Type B pancreatic cell (in vitro differentiated cells): ENCODE measurements around the gene CS. TPM values are rescaled to one million over a fixed set of nuclear protein-coding genes. Genes with fewer than 3 reads are reported as not detected.

ENCODE experiments used
- DNase-seq: peaks from one replicate; pipeline ENCODE4 v3.0.0; 2021; ENCODE audit warnings: mixed read lengths; ENCODE audit not compliant: unreplicated experiment; ENCODE audit errors: extremely low spot score
- H3K27ac Mint-ChIP-seq: 2 replicates; pipeline ENCODE4 v1.8.0; 2021; ENCODE audit warnings: mild to moderate bottlenecking, mixed read lengths
- H3K27me3 Mint-ChIP-seq: 2 replicates; pipeline ENCODE4 v1.8.0; 2021; ENCODE audit warnings: mixed read lengths
- H3K36me3 Mint-ChIP-seq: 2 replicates; pipeline ENCODE4 v1.8.0; 2021; ENCODE audit warnings: mixed read lengths
- H3K4me1 Mint-ChIP-seq: one replicate; pipeline ENCODE4 v1.8.0; 2021; ENCODE audit warnings: mixed read lengths; ENCODE audit not compliant: unreplicated experiment
- H3K4me3 Mint-ChIP-seq: 2 replicates; pipeline ENCODE4 v1.8.0; 2021; ENCODE audit warnings: mild to moderate bottlenecking, mixed read lengths
- H3K9me3 Mint-ChIP-seq: 2 replicates; pipeline ENCODE4 v1.8.0; 2021; ENCODE audit warnings: mixed read lengths
- CTCF ChIP-seq: fragments of 200-600 bp; sonication (generic); conservative IDR thresholded peaks from 2 replicates; pipeline ENCODE4 v1.5.0; 2021; ENCODE audit warnings: antibody characterized with exemption, mild to moderate bottlenecking
- total RNA-seq: library from RNA; stranded (reverse); gene quantifications from 2 replicates; pipeline ENCODE4 v1.2.1, GENCODE V29; 2021; ENCODE audit warnings: low replicate concordance

Gene CS
- total RNA-seq, 1 donor from 2014 or later = 278 TPM

- DNase-seq = no peak
- no peaks in the 10 kb centered on the region for H3K9me3 Mint-ChIP-seq
- TF ChIP-seq CTCF = no peak
- H3K4me3 Mint-ChIP-seq = peak within 1 kb of the TSS; percentile 61
- H3K27me3 Mint-ChIP-seq = no peaks in the 10 kb centered on the region
- H3K36me3 Mint-ChIP-seq = no peaks in the 10 kb centered on the region
- H3K4me1 Mint-ChIP-seq = peaks cover 11% of the 10 kb centered on the region
- H3K27ac Mint-ChIP-seq = peak within 1 kb of the TSS; percentile 86
Observed at GRCh38 chr12:56229916-56230431, 70.2 kb downstream of the CS start, which contains the start of gene SLC39A5. TSS of gene SLC39A5 (plus strand) at chr12:56230051. CDS start at chr12:56231275, 1,224 bp downstream.

GRCh38 chr12:56229082-56229481 is 71.0 kb downstream of the CS start:
- Mint-ChIP-seq H3K27ac (no peak overlapping the region), H3K4me3 (no peak overlapping the region), H3K36me3 (no peaks in the 10 kb centered on the region), H3K9me3 (no peaks in the 10 kb centered on the region), H3K4me1 (peaks cover 16% of the 10 kb centered on the region), H3K27me3 (no peaks in the 10 kb centered on the region)
- no peak for TF ChIP-seq CTCF
- no peak for DNase-seq

GRCh38 chr12:56224954-56225353 is 75.2 kb downstream of the CS start:
- H3K4me3 Mint-ChIP-seq = peak overlapping the region; percentile 88
- H3K9me3 Mint-ChIP-seq = no peaks in the 10 kb centered on the region
- no peaks in the 10 kb centered on the region for H3K36me3 Mint-ChIP-seq
- no peaks in the 10 kb centered on the region for H3K27me3 Mint-ChIP-seq
- TF ChIP-seq CTCF = no peak
- DNase-seq = no peak
- H3K27ac Mint-ChIP-seq = peak overlapping the region; percentile 95
- peaks cover 37% of the 10 kb centered on the region for H3K4me1 Mint-ChIP-seq

- Mint-ChIP-seq H3K4me3 (peak within 1 kb of the TSS; percentile 88), H3K27me3 (no peaks in the 10 kb centered on the region), H3K9me3 (no peaks in the 10 kb centered on the region), H3K4me1 (peaks cover 36% of the 10 kb centered on the region), H3K36me3 (no peaks in the 10 kb centered on the region), H3K27ac (peak within 1 kb of the TSS; percentile 95)
- peak; percentile 88 for TF ChIP-seq CTCF
- DNase-seq = peak; percentile 99
Observed at GRCh38 chr12:56224102-56224701, 75.9 kb downstream of the CS start, which contains the start of gene NABP2. TSS of gene NABP2 (plus strand) at chr12:56224342. CDS start at chr12:56224857, 515 bp downstream.

GRCh38 chr12:56223571-56224101 is 76.5 kb downstream of the CS start:
- peak overlapping the region; percentile 95 for H3K27ac Mint-ChIP-seq
- H3K4me1 Mint-ChIP-seq = peaks cover 36% of the 10 kb centered on the region
- H3K4me3 Mint-ChIP-seq = peak overlapping the region; percentile 88
- TF ChIP-seq CTCF = no peak
- no peaks in the 10 kb centered on the region for H3K36me3 Mint-ChIP-seq
- H3K9me3 Mint-ChIP-seq = no peaks in the 10 kb centered on the region
- DNase-seq = no peak
- H3K27me3 Mint-ChIP-seq = no peaks in the 10 kb centered on the region
